HepG2 (cell line): ENCODE results near the gene PRR5L. TPM values are rescaled to one million over a fixed set of nuclear protein-coding genes. Genes with fewer than 3 reads are reported as not detected.

ENCODE experiments used
- ATAC-seq: fragments of 200-7000 bp; cut with Tn5 transposase; 3 replicates; pipeline ENCODE4 v1.9.1; 2020; ENCODE audit warnings: mild to moderate bottlenecking, moderate library complexity
- BruUV-seq: library from RNA; stranded (reverse); fragments of 400-500 nt; replicated peaks from 2 replicates; lab custom pipeline; 2021; lab: Mats Ljungman, UMichigan
- CTCF ChIA-PET: fragments of 300-600 bp; formaldehyde crosslinking; extraction: SDS; loops from one replicate; lab custom pipeline; 2021; ENCODE audit warnings: low total read pairs, inconsistent platforms, low intra/inter-chr PET ratio; lab: Yijun Ruan, JAX
- POLR2A ChIA-PET: fragments of 350-600 bp; sonication (Branson Sonifier 250); formaldehyde crosslinking; loops from one replicate; lab custom pipeline; 2020; ENCODE audit warnings: antibody characterized with exemption, inconsistent platforms; lab: Yijun Ruan, JAX
- DNase-seq: peaks from one replicate; pipeline ENCODE4 v3.0.0-alpha.2; 2015; ENCODE audit warnings: low spot score
- FAIRE-seq: peaks from 3 replicates; lab custom pipeline; 2011; peaks lifted over from hg19 to GRCh38; lab: Jason Lieb, UNC
- H2AFZ ChIP-seq: one replicate; pipeline ENCODE4 v1.6.1; 2011; ENCODE audit warnings: low read length, inconsistent platforms
- H3K27ac ChIP-seq: fragments of 300-600 bp; 3 replicates; pipeline ENCODE4 v1.8.0; 2011; ENCODE audit warnings: mixed run types, mild to moderate bottlenecking, mixed read lengths, low read length, inconsistent platforms; ENCODE audit not compliant: insufficient read depth; ENCODE audit errors: extremely low read length
- H3K27me3 ChIP-seq, 2 experiments: fragments of 200-600 bp in 1 of 2; 2 replicates in 1 of 2; 3 replicates in 1 of 2; pipeline versions ENCODE4 v1.6.0 to v1.8.0; 2011; ENCODE audit warnings: low read length in 2 of 2, mild to moderate bottlenecking in 2 of 2, moderate library complexity in 2 of 2, inconsistent platforms in 1 of 2; ENCODE audit not compliant: insufficient read depth in 2 of 2, control insufficient read depth in 1 of 2
- H3K36me3 ChIP-seq, 2 experiments: fragments of 200-600 bp in 1 of 2; replicated peaks in 1 of 2; 2 replicates in 1 of 2; 3 replicates in 1 of 2; pipeline versions ENCODE4 v1.5.1 to v1.8.0; 2011; ENCODE audit warnings: low read length in 2 of 2, inconsistent platforms in 1 of 2; ENCODE audit not compliant: insufficient read depth in 2 of 2, control insufficient read depth in 1 of 2
- H3K4me1 ChIP-seq: 2 replicates; pipeline ENCODE4 v1.5.1; 2012; ENCODE audit warnings: low read length, inconsistent platforms; ENCODE audit not compliant: insufficient read depth
- H3K4me2 ChIP-seq: 2 replicates; pipeline ENCODE4 v1.6.0; 2011; ENCODE audit warnings: low read depth, low read length, inconsistent platforms
- H3K4me3 ChIP-seq, 3 experiments: fragments of 200-600 bp in 1 of 3; sonication (generic), shearing (Covaris generic) in 1 of 3; replicated peaks in 1 of 3; 2 replicates each; pipeline ENCODE4 v1.5.1; 2011 to 2016; ENCODE audit warnings: low read length in 3 of 3, inconsistent platforms in 2 of 3, low read depth in 2 of 3, mild to moderate bottlenecking in 2 of 3, control low read depth in 1 of 3, mixed read lengths in 1 of 3; ENCODE audit not compliant: insufficient read depth in 1 of 3
- H3K79me2 ChIP-seq: one replicate; pipeline ENCODE4 v1.6.1; 2011; ENCODE audit warnings: low read length, inconsistent platforms; ENCODE audit not compliant: insufficient read depth
- H3K9ac ChIP-seq: 2 replicates; pipeline ENCODE4 v1.6.0; 2011; ENCODE audit warnings: mild to moderate bottlenecking, low read depth, low read length, inconsistent platforms; ENCODE audit not compliant: insufficient read depth
- H3K9me3 ChIP-seq: 2 replicates; pipeline ENCODE4 v1.5.1; 2012; ENCODE audit warnings: mild to moderate bottlenecking, low read length
- H4K20me1 ChIP-seq: 2 replicates; pipeline ENCODE4 v1.6.0; 2011; ENCODE audit warnings: inconsistent platforms, mild to moderate bottlenecking, low read length, moderate library complexity; ENCODE audit not compliant: insufficient read depth
- ARNT2 ChIP-seq: sonication (generic); formaldehyde crosslinking; IDR thresholded peaks from 2 replicates; pipeline ENCODE4 v1.8.0; 2022; ENCODE audit warnings: mild to moderate bottlenecking, low read depth, missing genetic modification reagents, moderate library complexity
- CREB1 ChIP-seq, 2 experiments: fragments of 450-650 bp in 1 of 2; IDR thresholded peaks; 2 replicates each; pipeline ENCODE4 v1.6.1; 2016 to 2017; ENCODE audit warnings: control low read depth in 1 of 2, mild to moderate bottlenecking in 1 of 2, missing compliant biosample characterization in 1 of 2, missing genetic modification characterization in 1 of 2
- HNRNPLL ChIP-seq: fragments of 200-400 bp; formaldehyde crosslinking; IDR thresholded peaks from 2 replicates; pipeline ENCODE4 v1.6.1; 2017; ENCODE audit warnings: mild to moderate bottlenecking, low read depth, low read length; ENCODE audit not compliant: poor library complexity, severe bottlenecking
- LCORL ChIP-seq, 2 experiments: fragments of 450-650 bp in 1 of 2; sonication (generic) in 1 of 2; formaldehyde crosslinking in 1 of 2; IDR thresholded peaks; 2 replicates each; pipeline versions ENCODE4 v1.5.0 to v1.6.1; 2017 to 2020; ENCODE audit warnings: antibody characterized with exemption in 1 of 2, missing genetic modification reagents in 1 of 2
- MYNN ChIP-seq: sonication (generic); formaldehyde crosslinking; IDR thresholded peaks from 2 replicates; pipeline ENCODE4 v1.4.0; 2020; ENCODE audit warnings: mild to moderate bottlenecking, low read depth, missing genetic modification reagents
- RERE ChIP-seq: IDR thresholded peaks from 2 replicates; pipeline ENCODE4 v1.6.1; 2016; ENCODE audit warnings: low read depth, missing genetic modification reagents, missing compliant biosample characterization
- RXRA ChIP-seq: sonication (generic); formaldehyde crosslinking; IDR thresholded peaks from 2 replicates; pipeline ENCODE4 v1.5.1; 2020; ENCODE audit warnings: missing genetic modification reagents
- ZBTB46 ChIP-seq: sonication (generic); formaldehyde crosslinking; IDR thresholded peaks from 2 replicates; pipeline ENCODE4 v1.4.0; 2020; ENCODE audit warnings: mild to moderate bottlenecking, missing genetic modification reagents, borderline replicate concordance
- ZNF251 ChIP-seq: sonication (generic); formaldehyde crosslinking; IDR thresholded peaks from 2 replicates; pipeline ENCODE4 v1.9.0; 2021; ENCODE audit warnings: mild to moderate bottlenecking, missing genetic modification reagents
- ZNF414 ChIP-seq: sonication (generic); formaldehyde crosslinking; IDR thresholded peaks from 2 replicates; pipeline ENCODE4 v1.5.0; 2020; ENCODE audit warnings: missing genetic modification reagents
- ZNF589 ChIP-seq: sonication (generic); formaldehyde crosslinking; conservative IDR thresholded peaks from 2 replicates; pipeline ENCODE4 v1.8.0; 2022; ENCODE audit warnings: mild to moderate bottlenecking, moderate library complexity, missing genetic modification reagents
- WGBS: methylation state at CpG from one replicate; pipeline ENCODE4 v1.1.6; 2017; ENCODE audit warnings: low lambda C conversion rate; 5-methylcytosine and 5-hydroxymethylcytosine counted together
- in situ Hi-C: cut with HindIII; loops from 2 replicates; pipeline ENCODE4 v1.10.0; 2017; ENCODE audit warnings: low pct_unique_long_range_greater_than_20kb; ENCODE audit not compliant: extremely low pct_ligation_motif_present
- intact Hi-C: fragments of 100-400 bp; cut with micrococcal nuclease; formaldehyde crosslinking; loops from one replicate; pipeline ENCODE4 v1.10.0; 2022; ENCODE audit not compliant: unreplicated experiment
- polyA plus RNA-seq, 8 experiments: library from polyadenylated mRNA; depleted of rRNA in 3 of 8; stranded (reverse) in 7 of 8; unstranded in 1 of 8; fragments of >200 nt; fragmentation: Illumina TruSeq in 4 of 8; extraction: Trizol in 4 of 8; gene quantifications; 2 replicates each; pipeline versions ENCODE4 v1.2.1 to v1.2.3, GENCODE V29; 2011 to 2016; ENCODE audit warnings: low read depth in 4 of 8, missing spikeins in 1 of 8, mixed read lengths in 1 of 8; ENCODE audit not compliant: insufficient read depth in 1 of 8
- total RNA-seq, 5 experiments: library from RNA; depleted of rRNA; stranded (reverse); fragments of >200 nt; fragmentation: Illumina TruSeq; extraction: Trizol; gene quantifications; 2 replicates each; pipeline ENCODE4 v1.2.3, GENCODE V29; 2016; ENCODE audit warnings: low read depth in 1 of 5
- TF ChIP-seq, protein P1 (sequence below): sonication (generic); formaldehyde crosslinking; IDR thresholded peaks from 2 replicates; pipeline ENCODE4 v1.5.0; 2020; ENCODE audit warnings: mild to moderate bottlenecking, missing genetic modification reagents

Gene PRR5L
- total and polyA plus RNA-seq, 2 of the 13 experiments (the other 11 are each of a cell fraction or from before 2014, with no cell fraction given): 0.16 TPM; not detected in 1

DNA sequence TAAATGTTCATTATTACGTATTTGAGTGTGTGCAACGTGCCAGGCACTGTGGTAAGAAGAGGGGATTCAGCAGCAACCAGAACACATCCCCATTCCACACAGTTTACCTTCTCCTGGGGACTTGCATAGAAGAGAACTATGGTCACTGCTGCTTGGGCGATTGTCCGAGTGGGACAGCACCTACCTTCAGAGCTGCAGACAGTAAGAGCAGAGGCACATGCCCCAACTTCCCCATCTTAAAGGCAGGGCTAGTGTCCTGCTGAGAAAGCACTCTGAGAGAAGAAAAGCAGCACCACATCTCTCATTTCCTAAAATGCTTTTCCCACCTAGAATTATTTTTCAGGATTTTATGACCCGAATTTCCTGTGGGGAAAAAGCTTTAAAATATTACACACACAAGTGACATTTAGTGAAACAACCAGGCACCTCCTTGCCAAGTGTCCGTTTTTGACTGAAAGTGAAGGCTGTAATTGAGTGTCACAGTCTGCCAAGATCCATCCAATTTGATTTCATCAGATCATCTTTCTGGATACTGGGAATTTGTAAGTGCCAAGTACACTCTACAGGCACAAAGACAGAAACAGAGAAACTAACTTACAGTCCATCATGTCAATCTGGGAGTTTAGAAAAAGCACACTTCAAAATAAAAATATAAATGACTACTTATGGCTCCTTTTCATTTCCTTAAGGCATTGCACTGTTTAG lies 189.4 kb downstream of the PRR5L start:
- Histone ChIP-seq H3K9ac (no peak overlapping the region), H3K4me3 (no peak overlapping the region), H3K79me2 (no peaks in the 10 kb centered on the region), H3K36me3 (peaks cover 8 to 33% of the 10 kb centered on the region in 2 experiments; a peak in 4 of 5 replicates), H4K20me1 (no peaks in the 10 kb centered on the region), H3K4me2 (no peak overlapping the region), H3K4me1 (no peaks in the 10 kb centered on the region), H2AFZ (no peak overlapping the region), H3K27me3 (no peaks in the 10 kb centered on the region), H3K9me3 (no peaks in the 10 kb centered on the region), H3K27ac (no peak overlapping the region)
- FAIRE-seq (no peak), ATAC-seq (no peak), DNase-seq (no peak)
- CTCF ChIA-PET: no interaction called here
- WGBS: 92% methylated on average over 4 of the region's 6 CpGs
- BruUV-seq: no TSS peak
- intact Hi-C loops (no loop called here), in situ Hi-C loops (loop anchor here (25.0 kb wide), 1 partner anchor 873 kb away; the partner anchor contains the start of gene FJX1)
- POLR2A ChIA-PET: no interaction called here
- TF ChIP-seq MYNN (CRISPR knock-in tag) (no peak), RERE (CRISPR knock-in tag) (no peak), LCORL (IDR thresholded peaks at IDR 0.05) (no peak), LCORL (CRISPR knock-in tag; IDR thresholded peaks at IDR 0.05) (no peak), ARNT2 (CRISPR knock-in tag) (no peak), ZNF414 (no peak), HNRNPLL (no peak), ZNF589 (no peak), ZBTB46 (no peak), ZNF251 (no peak), CREB1 (IDR thresholded peaks at IDR 0.05) (no peak), CREB1 (CRISPR knock-in tag; IDR thresholded peaks at IDR 0.05) (no peak), RXRA (CRISPR knock-in tag) (no peak)
- TF ChIP-seq, protein P1, sequence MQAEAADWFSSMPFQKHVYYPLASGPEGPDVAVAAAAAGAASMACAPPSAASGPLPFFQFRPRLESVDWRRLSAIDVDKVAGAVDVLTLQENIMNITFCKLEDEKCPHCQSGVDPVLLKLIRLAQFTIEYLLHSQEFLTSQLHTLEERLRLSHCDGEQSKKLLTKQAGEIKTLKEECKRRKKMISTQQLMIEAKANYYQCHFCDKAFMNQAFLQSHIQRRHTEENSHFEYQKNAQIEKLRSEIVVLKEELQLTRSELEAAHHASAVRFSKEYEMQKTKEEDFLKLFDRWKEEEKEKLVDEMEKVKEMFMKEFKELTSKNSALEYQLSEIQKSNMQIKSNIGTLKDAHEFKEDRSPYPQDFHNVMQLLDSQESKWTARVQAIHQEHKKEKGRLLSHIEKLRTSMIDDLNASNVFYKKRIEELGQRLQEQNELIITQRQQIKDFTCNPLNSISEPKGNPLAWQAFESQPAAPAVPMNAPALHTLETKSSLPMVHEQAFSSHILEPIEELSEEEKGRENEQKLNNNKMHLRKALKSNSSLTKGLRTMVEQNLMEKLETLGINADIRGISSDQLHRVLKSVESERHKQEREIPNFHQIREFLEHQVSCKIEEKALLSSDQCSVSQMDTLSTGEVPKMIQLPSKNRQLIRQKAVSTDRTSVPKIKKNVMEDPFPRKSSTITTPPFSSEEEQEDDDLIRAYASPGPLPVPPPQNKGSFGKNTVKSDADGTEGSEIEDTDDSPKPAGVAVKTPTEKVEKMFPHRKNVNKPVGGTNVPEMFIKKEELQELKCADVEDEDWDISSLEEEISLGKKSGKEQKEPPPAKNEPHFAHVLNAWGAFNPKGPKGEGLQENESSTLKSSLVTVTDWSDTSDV (CRISPR knock-in tag): no peak
